Fibroblast of skin of right biceps (primary cell): Measurements from ENCODE around the gene IL22RA2.

ENCODE experiments used
- DNase-seq: peaks from one replicate; pipeline ENCODE4 v3.0.0-alpha.2; 2013

Gene IL22RA2

GRCh38 chr6:137165375-137166246 lies 7.8 kb downstream of the IL22RA2 start:
- DNase-seq, result no peak

GRCh38 chr6:137163732-137164318 lies 9.6 kb downstream of the IL22RA2 start:
- DNase-seq, result no peak

- DNase-seq, result no peak
These were observed 10.6 kb downstream of the IL22RA2 start for GRCh38 chr6:137162692-137163306.

- no peak for DNase-seq
These were observed 11.5 kb downstream of the IL22RA2 start for GRCh38 chr6:137161949-137162348.

GRCh38 chr6:137160763-137161162 lies 12.7 kb downstream of the IL22RA2 start:
- DNase-seq, result peak; percentile 6

- DNase-seq, result peak; percentile 10
These were observed 13.5 kb downstream of the IL22RA2 start for GRCh38 chr6:137159912-137160311.

GRCh38 chr6:137157601-137158000 lies 15.8 kb downstream of the IL22RA2 start:
- no peak for DNase-seq

GRCh38 chr6:137156650-137157049 lies 16.8 kb downstream of the IL22RA2 start:
- no peak for DNase-seq

- peak; percentile 50 for DNase-seq
These were observed 17.6 kb downstream of the IL22RA2 start for GRCh38 chr6:137155830-137156229.

GRCh38 chr6:137150072-137150471 lies 23.4 kb downstream of the IL22RA2 start:
- DNase-seq, result no peak

- no peak for DNase-seq
These were observed 24.4 kb downstream of the IL22RA2 start for GRCh38 chr6:137149035-137149393.

- DNase-seq, result peak; percentile 12
These were observed 25.0 kb downstream of the IL22RA2 start for GRCh38 chr6:137148306-137149034.

- no peak for DNase-seq
These were observed 26.2 kb downstream of the IL22RA2 start for GRCh38 chr6:137147195-137147594.

- DNase-seq, result no peak
These were observed 27.2 kb downstream of the IL22RA2 start for GRCh38 chr6:137146206-137146605.

- peak; percentile 16 for DNase-seq
These were observed 28.0 kb downstream of the IL22RA2 start for GRCh38 chr6:137145421-137145820.

- no peak for DNase-seq
These were observed 37.4 kb downstream of the IL22RA2 start for GRCh38 chr6:137136065-137136464.

GRCh38 chr6:137134483-137134882 lies 39.0 kb downstream of the IL22RA2 start:
- DNase-seq, result no peak

GRCh38 chr6:137133122-137133521 lies 40.3 kb downstream of the IL22RA2 start:
- DNase-seq, result no peak

GRCh38 chr6:137126875-137127485 lies 46.5 kb downstream of the IL22RA2 start:
- no peak for DNase-seq

- no peak for DNase-seq
These were observed 50.4 kb downstream of the IL22RA2 start for GRCh38 chr6:137123078-137123477.

- no peak for DNase-seq
These were observed 50.8 kb downstream of the IL22RA2 start for GRCh38 chr6:137122612-137123011.

- no peak for DNase-seq
These were observed 51.9 kb downstream of the IL22RA2 start for GRCh38 chr6:137121401-137121997.
